Esophagus squamous epithelium (tissue), 5 donors: ENCODE measurements around the gene DSE. TPM values are rescaled to one million over a fixed set of nuclear protein-coding genes. Genes with fewer than 3 reads are reported as not detected.

Source experiments
- DNase-seq: peaks from one replicate; lab custom pipeline; 2025; lab: John Stamatoyannopoulos, UW
- H3K27ac ChIP-seq, 4 donors: fragments of 200-600 bp; sonication (generic); one replicate each; pipeline ENCODE4 v1.5.1; 2016 to 2019; ENCODE audit warnings: mild to moderate bottlenecking in 1 of 4
- H3K27me3 ChIP-seq, 4 donors: fragments of 200-600 bp; sonication (generic); 1 replicate in 3 of 4; 2 replicates in 1 of 4; pipeline versions ENCODE4 v1.5.1 to v1.6.0; 2017 to 2021; ENCODE audit warnings: antibody characterized with exemption in 1 of 4
- H3K36me3 ChIP-seq, 3 donors: fragments of 200-600 bp; sonication (generic); one replicate each; pipeline ENCODE4 v1.5.1; 2016 to 2019
- H3K4me1 ChIP-seq, 3 donors: fragments of 200-600 bp; sonication (generic); one replicate each; pipeline ENCODE4 v1.5.1; 2017 to 2019
- H3K4me3 ChIP-seq, 4 donors: fragments of 200-600 bp; sonication (generic); 1 replicate in 3 of 4; 2 replicates in 1 of 4; pipeline ENCODE4 v1.5.1; 2016 to 2019; ENCODE audit warnings: mild to moderate bottlenecking in 2 of 4, moderate library complexity in 1 of 4
- H3K9me3 ChIP-seq, 3 donors: fragments of 200-600 bp; sonication (generic); one replicate each; pipeline ENCODE4 v1.5.1; 2016 to 2019
- CTCF ChIP-seq, 6 experiments: fragments of 450-650 bp in 4 of 6; fragments of 200-600 bp in 2 of 6; sonication (generic) in 2 of 6; IDR thresholded peaks; one replicate each; pipeline ENCODE4 v1.5.1; 2016 to 2019; ENCODE audit warnings: antibody characterized with exemption in 6 of 6, mild to moderate bottlenecking in 4 of 6, moderate library complexity in 4 of 6
- POLR2A ChIP-seq, 4 donors: fragments of 450-650 bp; IDR thresholded peaks; one replicate each; pipeline ENCODE4 v1.6.1; 2017; ENCODE audit warnings: antibody characterized with exemption in 4 of 4, mild to moderate bottlenecking in 4 of 4, moderate library complexity in 3 of 4
- WGBS, 2 donors: methylation state at CpG; one replicate each; pipeline ENCODE4 v1.1.5; 2018; 5-methylcytosine and 5-hydroxymethylcytosine counted together
- intact Hi-C: fragments of 100-400 bp; cut with DNase I; formaldehyde crosslinking; loops from one replicate; pipeline ENCODE4 v1.15.0; 2022
- total RNA-seq, 4 donors: library from RNA; depleted of rRNA; stranded (reverse); fragments of >200 nt; gene quantifications; one replicate each; pipeline ENCODE4 v1.1.0, GENCODE V29; 2016
- donor health status: DM: yes; HTN: yes; CAD: no.

DSE gene
- total RNA-seq, 4 donors from 2014 or later = 11.6 to 36.4 (median 33.3) TPM

GRCh38 chr6:116352515-116353471, 18.0 kb upstream of the DSE start:
- 26 to 37% methylated on average over 3 of the region's 3 CpGs for WGBS, 2 donors
- no peak for DNase-seq
- TF ChIP-seq CTCF (IDR thresholded peaks at IDR 0.05) (no peak), POLR2A (IDR thresholded peaks at IDR 0.05) (no peak)
- H3K27ac ChIP-seq = peak overlapping the region in 3 of 4 donors; percentile 24 to 67 (median 57)
- no peaks in the 10 kb centered on the region for H3K36me3 ChIP-seq
- intact Hi-C loops = no loop called here
- H3K4me3 ChIP-seq = no peak overlapping the region
- H3K4me1 ChIP-seq = peaks cover 0 to 11% (median 0%) of the 10 kb centered on the region in 3 donors
- H3K27me3 ChIP-seq = no peaks in the 10 kb centered on the region
- H3K9me3 ChIP-seq = no peaks in the 10 kb centered on the region

GRCh38 chr6:116354236-116354635, 16.5 kb upstream of the DSE start:
- intact Hi-C loops = no loop called here
- H3K27ac ChIP-seq = no peak overlapping the region

GRCh38 chr6:116355796-116356195, 15.0 kb upstream of the DSE start:
- intact Hi-C loops = no loop called here

More at GRCh38 chr6:116354236-116354635, 16.5 kb upstream of the DSE start:
- no peaks in the 10 kb centered on the region for H3K9me3 ChIP-seq
- no peaks in the 10 kb centered on the region for H3K36me3 ChIP-seq
- DNase-seq = no peak
- 60 to 75% methylated on average over 1 of the region's 1 CpG for WGBS, 2 donors
- H3K27me3 ChIP-seq = no peaks in the 10 kb centered on the region
- H3K4me1 ChIP-seq = peaks cover 0 to 11% (median 0%) of the 10 kb centered on the region in 3 donors
- no peak overlapping the region for H3K4me3 ChIP-seq
- TF ChIP-seq POLR2A (IDR thresholded peaks at IDR 0.05) (no peak), CTCF (IDR thresholded peaks at IDR 0.05) (no peak)

GRCh38 chr6:116359131-116359530, 11.6 kb upstream of the DSE start:
- Histone ChIP-seq H3K36me3 (no peaks in the 10 kb centered on the region), H3K4me1 (peaks cover 0 to 6% (median 0%) of the 10 kb centered on the region in 3 donors), H3K27ac (no peak overlapping the region), H3K9me3 (no peaks in the 10 kb centered on the region), H3K4me3 (no peak overlapping the region), H3K27me3 (no peaks in the 10 kb centered on the region)
- WGBS, 2 donors = 70 to 79% methylated on average over 1 of the region's 1 CpG
- intact Hi-C loops = no loop called here
- TF ChIP-seq CTCF (IDR thresholded peaks at IDR 0.05) = no peak
- no peak for TF ChIP-seq POLR2A (IDR thresholded peaks at IDR 0.05)
- no peak for DNase-seq

More at GRCh38 chr6:116355796-116356195, 15.0 kb upstream of the DSE start:
- H3K27ac ChIP-seq = no peak overlapping the region
- no peaks in the 10 kb centered on the region for H3K9me3 ChIP-seq
- no peaks in the 10 kb centered on the region for H3K27me3 ChIP-seq
- DNase-seq = no peak
- peaks cover 0 to 11% (median 0%) of the 10 kb centered on the region in 3 donors for H3K4me1 ChIP-seq
- no peak overlapping the region for H3K4me3 ChIP-seq
- TF ChIP-seq CTCF (IDR thresholded peaks at IDR 0.05) (no peak), POLR2A (IDR thresholded peaks at IDR 0.05) (no peak)
- 88 to 92% methylated on average over 3 of the region's 3 CpGs for WGBS, 2 donors
- H3K36me3 ChIP-seq = no peaks in the 10 kb centered on the region

GRCh38 chr6:116359835-116360234, 10.9 kb upstream of the DSE start:
- no peaks in the 10 kb centered on the region for H3K27me3 ChIP-seq
- no peak overlapping the region for H3K4me3 ChIP-seq
- intact Hi-C loops = no loop called here
- TF ChIP-seq CTCF (IDR thresholded peaks at IDR 0.05) (no peak), POLR2A (IDR thresholded peaks at IDR 0.05) (no peak)
- no peak for DNase-seq
- H3K36me3 ChIP-seq = no peaks in the 10 kb centered on the region
- WGBS, 2 donors = 92 to 95% methylated on average over 2 of the region's 2 CpGs
- H3K4me1 ChIP-seq = peaks cover 0 to 6% (median 0%) of the 10 kb centered on the region in 3 donors
- H3K9me3 ChIP-seq = no peaks in the 10 kb centered on the region
- H3K27ac ChIP-seq = no peak overlapping the region
